HG03135 (cell line): Measurements from ENCODE around the gene AHSA1.
"Not testable (repeated sequence)": the region's sequence is repeated elsewhere in the genome, so short reads cannot be mapped to it uniquely, and the experiment has no call there.

Experiments
- ATAC-seq: cut with Tn5 transposase; IDR thresholded peaks from one replicate; pipeline ENCODE4 v1.9.1; 2021; ENCODE audit warnings: mild to moderate bottlenecking, moderate library complexity; ENCODE audit not compliant: unreplicated experiment

The AHSA1 gene

DNA sequence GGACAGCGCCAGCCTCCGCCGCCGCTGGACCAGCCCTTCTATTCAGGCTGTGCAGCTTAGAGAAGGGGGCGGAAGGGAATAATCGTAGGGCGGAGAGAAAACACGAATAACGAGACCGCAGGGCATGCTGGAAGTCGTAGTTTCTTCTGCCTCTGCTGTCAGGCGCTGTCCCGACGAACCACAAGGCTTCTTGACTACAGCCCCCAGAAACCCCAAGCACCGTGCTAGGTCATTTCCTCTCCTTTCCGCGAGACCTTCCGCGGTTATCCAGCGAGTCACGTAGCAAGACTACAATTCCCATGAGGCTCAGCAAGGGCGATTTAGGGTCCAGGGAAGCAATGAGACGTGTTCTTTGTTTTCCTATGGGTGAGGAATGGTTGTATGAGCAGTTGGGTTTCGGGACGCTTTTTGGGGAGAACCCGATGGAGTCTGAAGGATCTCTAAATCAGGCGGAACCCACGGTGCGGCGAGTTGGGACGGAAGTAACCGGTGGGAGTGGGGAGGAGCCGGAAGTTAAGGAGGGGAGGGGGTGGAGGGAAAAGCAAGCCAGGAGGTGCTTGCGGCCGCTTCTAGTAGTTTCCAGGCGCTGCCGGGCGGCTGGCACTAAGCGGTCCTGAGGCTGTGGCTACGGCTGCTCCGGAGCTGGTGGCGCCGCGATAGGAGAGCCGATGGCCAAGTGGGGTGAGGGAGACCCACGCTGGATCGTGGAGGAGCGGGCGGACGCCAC lies at the start of gene AHSA1, which contains the start of gene VIPAS39:
TSS of gene AHSA1 (plus strand) at position 572 of the 727 bp plus-strand sequence. CDS start at position 669, 97 bp downstream.
TSS of gene VIPAS39 (minus strand) at position 80 of the 727 bp plus-strand sequence. CDS start 3,499 bp downstream, outside the sequence.
- peak; percentile 91 for ATAC-seq

DNA sequence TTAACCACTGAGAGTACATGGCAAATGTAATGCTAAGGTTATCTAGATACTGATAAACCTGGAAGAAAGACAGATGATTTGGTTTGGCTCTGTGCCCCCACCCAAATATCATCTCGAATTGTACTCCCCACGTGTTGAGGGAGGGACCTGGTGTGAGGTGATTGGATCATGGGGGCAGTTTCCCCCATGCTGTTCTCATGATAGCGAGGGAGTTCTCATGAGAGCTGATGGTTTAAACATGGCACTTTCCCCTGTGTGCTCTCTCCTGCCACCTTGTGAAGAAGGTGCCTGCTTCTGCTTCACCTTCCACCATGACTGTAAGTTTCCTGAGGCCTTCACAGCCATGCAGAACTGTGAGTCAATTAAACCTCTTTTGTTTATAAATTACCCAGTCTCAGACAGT lies 48.8 kb upstream of the AHSA1 start:
- ATAC-seq = no peak

DNA sequence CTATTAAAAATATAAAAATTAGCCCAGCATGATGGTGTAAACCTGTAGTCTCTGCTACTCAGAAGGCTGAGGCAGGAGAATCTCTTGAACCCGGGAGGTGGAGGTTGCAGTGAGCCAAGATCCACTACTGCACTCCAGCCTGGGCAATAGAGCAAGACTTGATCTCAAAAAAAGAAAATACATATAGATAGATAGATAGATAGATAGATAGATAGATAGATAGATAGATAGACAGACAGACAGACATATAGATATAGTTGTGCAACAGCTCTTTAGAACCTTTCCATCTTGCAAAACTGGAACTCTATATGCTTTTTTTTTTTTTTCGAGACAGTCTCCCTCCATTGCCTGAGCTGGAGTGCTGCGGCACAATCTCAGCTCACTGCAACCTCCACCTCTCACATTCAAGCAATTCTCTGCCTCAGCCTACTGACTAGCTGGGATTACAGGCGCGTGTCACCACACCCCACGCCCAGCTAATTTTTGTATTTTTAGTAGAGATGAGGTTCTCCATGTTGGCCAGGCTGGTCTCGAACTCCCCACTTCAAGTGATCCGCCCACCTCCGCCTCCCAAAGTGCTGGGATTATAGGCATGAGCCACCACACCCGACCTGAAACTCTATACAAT lies 42.4 kb upstream of the AHSA1 start:
- ATAC-seq = not testable (repeated sequence)

DNA sequence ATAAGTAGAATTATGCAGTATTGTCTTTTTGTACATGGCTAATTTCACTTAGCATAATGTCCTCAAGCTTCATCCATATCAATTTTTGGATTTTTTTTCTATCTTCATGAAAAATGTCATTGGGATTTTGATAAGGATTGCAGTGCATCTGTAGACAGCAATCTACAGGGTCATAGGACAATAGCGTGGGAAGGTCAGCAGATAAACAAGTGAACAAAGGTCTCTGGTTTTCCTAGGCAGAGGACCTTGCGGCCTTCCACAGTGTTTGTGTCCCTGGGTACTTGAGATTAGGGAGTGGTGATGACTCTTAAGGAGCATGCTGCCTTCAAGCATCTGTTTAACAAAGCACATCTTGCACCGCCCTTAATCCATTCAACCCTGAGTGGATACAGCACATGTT lies 41.8 kb upstream of the AHSA1 start:
- not testable (repeated sequence) for ATAC-seq

DNA sequence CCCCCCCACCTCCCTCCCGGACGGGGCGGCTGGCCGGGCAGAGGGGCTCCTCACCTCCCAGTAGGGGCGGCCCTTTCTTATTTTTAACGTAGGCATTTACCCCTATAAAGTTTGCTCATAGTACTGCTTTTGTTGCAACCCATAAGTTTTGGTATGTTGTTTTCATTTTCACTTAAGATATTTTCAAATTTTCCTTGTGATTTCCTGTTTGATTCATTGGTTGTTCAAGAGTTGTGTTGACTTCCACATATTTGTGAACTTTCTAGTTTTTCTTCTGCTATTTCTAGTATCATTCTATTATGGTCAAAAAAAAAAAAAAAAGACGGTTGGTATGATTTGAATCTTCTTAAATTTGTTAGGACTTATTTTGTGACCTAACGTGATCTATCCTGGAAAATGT lies 41.1 kb upstream of the AHSA1 start:
- ATAC-seq = no peak

DNA sequence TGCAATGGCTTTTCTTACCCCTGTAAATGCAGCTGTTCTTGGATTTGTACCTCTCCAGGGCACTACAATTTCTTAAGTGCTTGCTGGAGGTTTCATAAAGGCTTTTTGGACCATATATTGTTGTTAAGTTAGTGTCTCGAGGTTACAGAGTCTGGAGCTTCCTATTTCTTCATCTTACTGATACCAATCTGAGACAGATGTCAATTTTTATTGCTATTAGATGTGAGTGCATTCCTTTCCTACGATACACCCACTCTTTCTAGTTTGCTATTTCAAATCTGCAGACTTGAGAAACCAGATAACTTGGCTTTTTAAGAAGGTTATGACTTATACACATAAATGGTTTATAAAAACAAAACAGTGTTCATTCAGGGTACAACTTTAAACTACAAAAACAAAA lies 36.7 kb upstream of the AHSA1 start:
- no peak for ATAC-seq

DNA sequence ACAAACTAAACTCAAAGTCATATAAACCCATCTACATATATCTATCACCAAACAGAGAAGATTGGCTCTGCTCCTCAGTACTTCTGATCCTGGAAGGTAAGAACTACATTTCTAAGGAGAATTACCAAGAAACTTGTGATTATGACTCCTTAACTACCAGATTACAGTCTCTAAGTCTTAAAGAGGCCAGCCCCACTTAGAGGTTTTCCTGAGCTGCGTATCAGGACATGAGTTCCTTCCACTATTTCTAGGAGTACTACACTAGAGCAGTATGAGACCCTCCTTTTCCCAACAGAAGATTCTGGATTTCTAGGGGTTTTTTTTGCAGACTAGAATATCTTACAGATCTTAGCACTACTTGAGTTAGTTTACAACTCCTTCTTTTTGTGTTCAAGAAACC lies 34.5 kb upstream of the AHSA1 start, which contains the start of gene NOXRED1:
TSS of gene NOXRED1 (minus strand) at position 101 of the 400 bp plus-strand sequence. CDS start 634 bp downstream, outside the sequence.
- ATAC-seq = no peak

DNA sequence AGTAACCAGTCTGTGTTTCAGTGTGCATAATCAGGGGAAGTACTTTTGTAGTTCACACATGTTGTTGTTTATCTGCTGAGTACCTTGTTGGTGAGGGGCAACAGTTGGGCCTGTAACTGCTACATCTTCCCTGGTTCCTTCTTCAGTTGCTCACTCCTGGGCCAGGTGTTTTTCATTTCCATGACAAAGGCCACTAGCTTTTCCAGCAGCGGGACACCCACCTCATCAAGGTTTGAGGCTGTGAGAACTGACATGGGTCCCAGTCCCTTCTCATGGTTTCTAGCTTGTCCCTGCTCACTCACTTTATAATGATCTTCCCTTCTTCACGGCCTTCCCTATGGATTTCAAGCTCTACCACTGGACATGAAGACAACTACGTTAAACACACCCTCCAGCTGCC lies 33.0 kb upstream of the AHSA1 start:
- ATAC-seq = no peak

DNA sequence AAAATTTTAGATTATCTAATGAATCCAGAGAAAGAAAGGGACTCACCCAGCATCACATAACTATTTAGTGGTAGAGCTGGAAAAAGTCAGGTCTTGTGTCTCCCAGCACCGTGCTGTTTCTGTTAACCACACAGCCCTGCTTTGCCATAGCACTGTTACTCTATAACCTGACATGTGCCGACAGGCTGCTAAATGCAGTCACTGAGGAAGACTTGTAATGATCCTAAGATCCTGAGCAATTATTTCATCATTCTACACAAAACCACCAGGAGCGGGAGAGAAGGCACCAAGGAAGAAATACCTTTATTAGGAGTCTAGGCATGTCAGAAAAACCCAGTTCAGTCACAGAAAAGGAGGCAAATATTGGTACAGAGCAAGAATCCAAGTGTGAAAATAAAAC lies 31.5 kb upstream of the AHSA1 start:
- ATAC-seq = no peak

DNA sequence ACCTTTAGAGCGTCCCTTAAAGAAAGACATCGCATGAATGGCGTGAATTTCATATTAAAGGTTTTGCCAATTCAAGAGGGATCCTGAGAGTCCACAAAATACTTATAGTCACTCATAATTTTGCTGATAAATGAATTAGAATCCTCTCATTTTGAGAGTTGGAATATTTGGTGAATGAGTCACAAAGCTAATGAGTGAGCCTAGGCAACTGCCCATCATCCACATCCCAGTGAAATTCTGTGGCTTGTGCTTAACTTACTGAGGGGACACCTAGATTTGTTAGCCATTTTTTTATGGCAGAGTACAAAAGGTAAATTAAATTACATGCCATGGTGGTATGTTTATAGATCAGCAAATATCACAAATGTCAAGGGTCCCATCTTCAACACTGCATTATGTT lies 21.9 kb upstream of the AHSA1 start:
- ATAC-seq = no peak

DNA sequence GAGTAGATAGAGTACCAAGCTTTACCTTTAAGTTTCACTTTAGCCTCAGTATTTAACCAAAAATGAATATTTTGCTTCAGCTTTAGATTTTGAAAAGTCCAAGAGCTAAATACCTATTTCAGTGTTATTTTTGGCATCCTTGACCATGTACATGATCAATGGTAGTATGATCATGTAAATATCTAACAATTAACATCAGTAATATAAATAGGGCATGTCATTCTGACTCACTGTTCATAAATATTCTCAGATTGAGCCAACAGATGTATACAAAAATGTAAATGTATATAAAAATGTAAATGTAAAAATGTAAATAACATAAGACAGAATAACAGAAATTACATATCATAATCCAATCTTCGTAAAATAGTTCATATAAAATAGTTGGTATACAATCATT lies 19.3 kb upstream of the AHSA1 start:
- ATAC-seq = no peak

DNA sequence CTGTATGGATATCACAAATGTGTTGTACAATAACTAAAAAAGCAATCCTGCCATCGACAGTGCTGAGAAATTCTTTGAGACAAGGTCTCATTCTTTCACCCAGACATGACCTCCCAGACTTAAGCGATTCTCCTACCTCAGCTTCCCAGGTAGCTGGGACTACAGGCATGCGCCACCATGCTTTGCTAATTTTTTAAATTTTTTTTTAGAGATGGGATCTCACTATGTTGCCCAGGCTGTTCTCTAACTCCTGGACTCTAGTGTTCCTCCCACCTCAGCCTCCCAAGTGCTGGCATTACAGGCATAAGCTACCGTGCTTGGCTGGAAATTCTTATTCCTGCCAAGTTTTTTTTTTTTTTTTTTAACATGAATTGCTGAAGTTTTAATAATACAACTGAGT lies 18.0 kb upstream of the AHSA1 start:
- no peak for ATAC-seq

DNA sequence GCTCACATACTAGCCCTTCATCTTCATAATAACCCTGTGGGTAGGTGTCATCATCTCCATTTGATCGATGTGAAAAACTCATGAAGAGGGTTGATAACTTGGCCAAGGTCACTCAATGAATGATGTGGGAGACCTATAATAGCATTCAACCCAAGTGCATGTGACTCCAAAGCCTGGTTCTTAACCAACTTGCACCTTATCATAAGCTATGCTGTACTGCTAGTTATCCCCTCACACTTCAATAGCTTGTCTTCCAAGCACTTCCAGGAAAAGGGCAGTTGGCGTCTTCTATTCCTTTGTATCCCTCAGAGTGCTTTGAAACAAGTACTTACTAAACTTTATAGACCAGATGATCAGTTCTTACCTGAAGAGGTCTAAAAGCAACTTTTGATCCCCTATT lies 15.7 kb upstream of the AHSA1 start:
- no peak for ATAC-seq

DNA sequence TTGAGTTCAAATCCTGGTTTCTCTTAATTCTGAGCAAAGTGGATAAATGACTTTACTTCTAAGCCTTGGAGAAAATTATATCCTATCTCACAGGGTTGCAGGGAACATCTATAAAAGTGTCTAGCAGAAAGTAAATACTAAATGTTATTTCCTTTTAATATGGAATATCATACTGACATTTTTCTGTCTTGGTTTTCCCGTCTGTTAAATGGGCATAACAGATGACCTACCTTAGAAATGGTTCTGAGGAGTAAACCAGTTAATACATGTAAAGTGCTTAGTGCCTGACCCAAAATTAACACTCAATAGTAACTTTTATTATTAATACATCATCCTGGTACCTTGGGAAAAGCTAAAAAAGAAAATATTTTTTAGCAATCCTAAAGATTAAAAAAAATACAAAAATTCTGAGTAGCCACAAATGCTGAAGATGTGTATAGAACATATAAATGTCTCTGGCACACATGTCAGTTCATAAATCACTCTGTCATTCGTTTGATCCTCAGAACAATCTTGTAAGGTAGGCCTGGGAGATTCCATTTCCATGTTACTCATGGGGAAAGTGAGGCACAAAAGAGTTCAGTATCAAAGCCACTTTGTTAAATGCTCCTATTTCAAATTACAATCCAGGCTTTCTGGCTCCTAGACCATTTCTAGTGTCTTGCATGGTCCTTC lies 1.8 kb upstream of the AHSA1 start:
- no peak for ATAC-seq

DNA sequence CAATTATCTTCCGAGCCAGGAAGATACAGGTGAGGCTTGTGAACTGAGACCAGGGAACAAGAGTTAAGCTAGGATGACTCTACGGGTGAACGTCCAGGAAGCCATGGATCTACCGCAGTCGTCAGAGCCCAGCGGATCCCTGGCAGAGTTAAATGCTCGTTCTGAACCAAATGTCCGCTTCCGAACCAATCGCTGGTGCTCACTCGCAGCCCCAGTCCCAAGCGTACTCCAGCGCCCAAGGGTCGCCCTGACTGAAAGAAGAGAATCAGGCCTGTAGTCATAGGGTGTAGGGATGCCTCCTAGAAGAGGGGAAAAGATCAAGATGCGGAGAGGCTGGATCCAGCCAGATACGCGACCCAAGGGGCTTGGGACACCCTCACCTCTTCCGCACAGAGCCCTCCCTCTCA lies 775 bp upstream of the AHSA1 start:
- no peak for ATAC-seq

DNA sequence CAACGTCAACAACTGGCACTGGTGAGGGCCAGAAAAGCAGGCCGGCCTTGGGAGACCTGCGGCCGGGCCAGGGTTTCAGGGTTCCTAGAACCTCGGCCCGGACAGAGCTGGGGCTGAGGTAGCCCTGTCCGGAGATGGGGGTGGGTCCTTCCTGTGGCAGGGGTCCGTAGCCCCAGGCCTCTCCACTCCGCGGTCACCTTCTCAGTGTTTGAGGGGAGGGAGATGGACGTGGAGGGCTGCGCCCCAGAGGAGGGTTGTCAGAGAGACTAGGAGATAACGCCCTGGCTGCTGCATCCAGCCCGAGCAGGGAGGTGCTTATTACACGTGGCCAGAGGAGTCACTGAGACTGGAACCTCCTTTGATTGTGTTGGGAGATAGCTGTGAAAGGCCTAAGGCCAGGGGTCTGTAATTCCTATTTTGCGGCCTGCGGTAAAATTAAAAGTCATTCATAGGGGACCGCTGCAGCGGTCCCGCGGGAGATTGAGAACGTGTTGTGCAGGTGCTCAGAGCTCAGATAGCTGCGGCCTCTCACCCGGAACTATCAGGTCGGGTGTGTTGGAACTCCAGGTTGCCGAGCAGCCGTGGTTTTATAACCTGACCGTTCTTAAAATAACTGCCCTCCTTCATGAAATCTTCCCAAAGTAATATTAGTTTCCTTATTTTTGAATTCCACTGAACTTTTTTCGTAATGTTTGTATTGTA lies 507 bp downstream of the AHSA1 start:
- ATAC-seq = peak; percentile 19

DNA sequence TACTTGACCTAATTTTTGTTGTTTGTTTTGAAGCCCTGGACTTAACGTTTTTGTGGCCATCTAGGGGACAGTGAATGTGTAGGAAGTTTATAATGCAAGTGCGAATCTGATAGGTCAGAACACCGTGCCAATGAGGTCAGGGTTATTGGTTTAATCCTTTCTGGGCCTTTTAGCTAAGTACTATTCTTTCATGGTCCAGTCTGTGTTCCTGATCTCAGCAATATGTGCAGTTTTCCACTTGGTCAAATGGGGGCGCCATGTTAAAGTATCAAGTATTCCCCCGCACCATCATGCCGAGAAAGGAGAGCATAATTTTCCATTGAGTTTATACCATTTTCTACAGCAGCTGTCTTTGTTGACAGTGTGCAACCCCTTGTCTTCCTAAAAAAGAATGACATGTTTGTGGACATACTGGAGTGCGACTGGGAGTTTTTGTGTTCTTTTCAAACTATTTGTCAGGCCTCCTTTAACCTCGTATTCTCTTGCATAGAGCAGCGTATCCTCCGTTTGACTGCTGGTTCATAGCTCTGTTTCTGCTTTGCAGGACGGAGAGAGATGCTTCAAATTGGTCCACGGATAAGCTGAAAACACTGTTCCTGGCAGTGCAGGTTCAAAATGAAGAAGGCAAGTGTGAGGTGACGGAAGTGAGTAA lies 1.3 kb downstream of the AHSA1 start:
- no peak for ATAC-seq

DNA sequence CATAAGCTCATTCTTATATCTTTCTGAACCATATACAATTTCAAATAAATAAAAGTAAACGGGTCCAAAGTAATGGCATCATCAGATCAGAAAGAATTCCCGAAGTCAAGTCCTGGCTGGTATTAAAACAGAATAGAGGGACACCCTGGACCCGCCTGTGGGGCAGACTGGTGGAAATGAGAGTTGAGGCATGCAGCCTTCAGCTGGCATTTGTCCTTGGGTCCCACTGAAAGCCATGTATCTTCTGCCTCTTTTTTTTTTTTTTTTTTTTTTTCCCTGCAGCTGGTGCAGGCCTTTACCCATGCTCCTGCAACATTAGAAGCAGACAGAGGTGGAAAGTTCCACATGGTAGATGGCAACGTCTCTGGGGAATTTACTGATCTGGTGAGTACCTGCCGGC lies 9.9 kb downstream of the AHSA1 start:
- no peak for ATAC-seq

DNA sequence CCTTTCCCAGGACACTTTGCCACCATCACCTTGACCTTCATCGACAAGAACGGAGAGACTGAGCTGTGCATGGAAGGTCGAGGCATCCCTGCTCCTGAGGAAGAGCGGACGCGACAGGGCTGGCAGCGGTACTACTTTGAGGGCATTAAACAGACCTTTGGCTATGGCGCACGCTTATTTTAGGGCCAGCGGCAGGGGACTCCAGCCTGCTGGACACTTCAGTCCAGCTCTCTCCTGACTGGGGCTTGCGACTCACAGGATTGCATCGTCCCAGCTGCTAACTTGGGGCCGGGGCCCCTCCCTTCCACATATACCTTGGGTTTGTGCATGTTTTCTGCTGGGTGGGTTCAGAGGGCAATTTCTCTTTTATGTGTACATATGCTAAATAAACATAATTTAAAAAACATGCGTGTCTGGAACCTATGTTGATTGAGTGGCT lies 11.2 kb downstream of the AHSA1 start:
- ATAC-seq = no peak

DNA sequence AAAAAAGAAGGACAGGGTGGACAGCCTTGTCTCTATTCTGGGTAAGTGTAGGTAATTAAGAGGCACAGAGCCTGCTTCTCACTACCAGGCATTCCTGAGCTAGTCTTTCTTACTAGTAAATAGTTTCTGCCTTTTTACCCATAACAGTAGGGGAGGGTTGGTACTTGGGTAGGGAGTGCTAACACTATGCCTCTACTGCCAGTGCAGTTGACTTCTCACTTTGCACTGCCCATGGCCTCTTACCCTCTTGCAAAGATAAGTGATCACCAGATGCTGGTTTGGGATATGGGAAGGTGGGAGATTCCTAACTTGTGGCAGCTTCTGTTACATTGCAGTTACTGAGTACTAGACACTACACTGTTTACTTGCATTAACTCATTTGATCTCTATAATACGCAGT lies 11.6 kb downstream of the AHSA1 start:
- no peak for ATAC-seq
